ENCODE results near the gene TK2. TPM values are rescaled to one million over a fixed set of nuclear protein-coding genes. Genes with fewer than 3 reads are reported as not detected.

The TK2 gene
- total and polyA plus RNA-seq, 9 of the 15 experiments (the other 6 are each of a cell fraction or from before 2014, with no cell fraction given) = 1.1 to 10.2 (median 5.3) TPM

GRCh38 chr16:66554021-66554420 is 4.1 kb upstream of the TK2 start:
- peaks cover 37% of the 10 kb centered on the region for H3K79me2 ChIP-seq (ENCODE audit: control insufficient read depth, insufficient read depth, low read length)
- no TSS peak for BruUV-seq (replicated peaks)
- in situ Hi-C loops (cut with MboI) (no loop called here), intact Hi-C loops (cut with micrococcal nuclease) (no loop called here)
- H3K27me3 ChIP-seq (ENCODE audit: control insufficient read depth in 2 of 2, insufficient read depth in 2 of 2, low read length in 2 of 2) = no peaks in the 10 kb centered on the region
- H3K9ac ChIP-seq (ENCODE audit: insufficient read depth in 1 of 2, low read depth in 2 of 2, low read length in 2 of 2) = peak overlapping the region in 1 of 2 experiments; percentile 86; a peak in 2 of 4 replicates
- POLR2A ChIA-PET = interaction anchor here (0.7 to 1.0 kb wide), 2 partner anchors 18 to 137 kb away, joined by 3 read pairs; no protein-coding TSS in a partner anchor
- H4K20me1 ChIP-seq (replicated peaks; ENCODE audit: control insufficient read depth, insufficient read depth, low read length) = no peaks in the 10 kb centered on the region
- FAIRE-seq (no peak), ATAC-seq (no peak), DNase-seq (ENCODE audit: extremely low read depth in 1 of 4, low spot score in 3 of 4) (no peak)
- peaks cover 32% of the 10 kb centered on the region for H3K36me3 ChIP-seq (ENCODE audit: control insufficient read depth, insufficient read depth, low read length)
- no peaks in the 10 kb centered on the region for H3K9me3 ChIP-seq (replicated peaks; ENCODE audit: control insufficient read depth, insufficient read depth, low read depth, low read length)
- CTCF ChIA-PET (ENCODE audit: low intra/inter-chr PET ratio) = no interaction called here
- H3K4me2 ChIP-seq (ENCODE audit: insufficient read depth, low read length) = peak overlapping the region; percentile 93
- H3K4me3 ChIP-seq = peak overlapping the region; percentile 48; the same call in 1 of the 2 replicates
- TF ChIP-seq C11orf30 (IDR thresholded peaks at IDR 0.05; ENCODE audit: low read depth) = peak; percentile 85
- TF ChIP-seq HLTF (IDR thresholded peaks at IDR 0.05) = no peak
- TF ChIP-seq NFE2 (IDR thresholded peaks at IDR 0.05; ENCODE audit: low read depth) = peak; percentile 76
- peak; percentile 43; the same call in 1 of the 2 replicates for TF ChIP-seq FOSL1 (tag; conservative IDR thresholded peaks at IDR 0.05)
- no peak for TF ChIP-seq TAF9B (IDR thresholded peaks at IDR 0.05; ENCODE audit: partially characterized antibody)
- no peak for TF ChIP-seq MYNN (IDR thresholded peaks at IDR 0.05)
- TF ChIP-seq MYNN (CRISPR knock-in tag; IDR thresholded peaks at IDR 0.05) = no peak
- peak; percentile 26 for TF ChIP-seq MAFF (IDR thresholded peaks at IDR 0.05; ENCODE audit: low read length)
- TF ChIP-seq ZNF316 (IDR thresholded peaks at IDR 0.05) = peak; percentile 87
- TF ChIP-seq MAFK (IDR thresholded peaks at IDR 0.05; ENCODE audit: low read length) = peak; percentile 26; the same call in 1 of the 2 replicates
- peak; percentile 78 for TF ChIP-seq MAFG (tag; conservative IDR thresholded peaks at IDR 0.05)
- TF ChIP-seq DPF2 (IDR thresholded peaks at IDR 0.05) = no peak
- 0 out of 2 replicates have a peak, but pooled peaks have one; percentile 10 for TF ChIP-seq JUND (IDR thresholded peaks at IDR 0.05; ENCODE audit: borderline replicate concordance, low read depth, low read length)
- no peak for TF ChIP-seq JUND (tag; IDR thresholded peaks at IDR 0.05; ENCODE audit: borderline replicate concordance, low read depth, low read length)
- H3K4me1 ChIP-seq (replicated peaks in 1 of 2; ENCODE audit: control insufficient read depth in 2 of 2, insufficient read depth in 2 of 2, low read length in 2 of 2) = peaks cover 31 to 38% of the 10 kb centered on the region in 2 experiments
- WGBS (ENCODE audit: insufficient coverage, low coverage, missing lambda C conversion rate) = 3% methylated on average over 3 of the region's 3 CpGs
- 0 out of 3 replicates have a peak overlapping the region, but pooled peaks have one; percentile 4 for H3K27ac ChIP-seq (ENCODE audit: extremely low read depth, low read depth, low read length)
- peaks cover 3% of the 10 kb centered on the region for H3K9me1 ChIP-seq (ENCODE audit: control insufficient read depth, insufficient read depth, low read length)
- H2AFZ ChIP-seq (ENCODE audit: low read depth, low read length) = no peak overlapping the region
